GM18505 (cell line): ENCODE measurements around the gene UPK1A.

Experiments
- ATAC-seq: cut with Tn5 transposase; IDR thresholded peaks from one replicate; pipeline ENCODE4 v1.9.1; 2021; ENCODE audit not compliant: unreplicated experiment
- POLR2A ChIP-seq: IDR thresholded peaks from 4 replicates; pipeline ENCODE4 v1.6.1; 2011; ENCODE audit warnings: borderline replicate concordance; ENCODE audit not compliant: insufficient read depth, insufficient read length; ENCODE audit errors: extremely low read depth

Gene UPK1A

DNA sequence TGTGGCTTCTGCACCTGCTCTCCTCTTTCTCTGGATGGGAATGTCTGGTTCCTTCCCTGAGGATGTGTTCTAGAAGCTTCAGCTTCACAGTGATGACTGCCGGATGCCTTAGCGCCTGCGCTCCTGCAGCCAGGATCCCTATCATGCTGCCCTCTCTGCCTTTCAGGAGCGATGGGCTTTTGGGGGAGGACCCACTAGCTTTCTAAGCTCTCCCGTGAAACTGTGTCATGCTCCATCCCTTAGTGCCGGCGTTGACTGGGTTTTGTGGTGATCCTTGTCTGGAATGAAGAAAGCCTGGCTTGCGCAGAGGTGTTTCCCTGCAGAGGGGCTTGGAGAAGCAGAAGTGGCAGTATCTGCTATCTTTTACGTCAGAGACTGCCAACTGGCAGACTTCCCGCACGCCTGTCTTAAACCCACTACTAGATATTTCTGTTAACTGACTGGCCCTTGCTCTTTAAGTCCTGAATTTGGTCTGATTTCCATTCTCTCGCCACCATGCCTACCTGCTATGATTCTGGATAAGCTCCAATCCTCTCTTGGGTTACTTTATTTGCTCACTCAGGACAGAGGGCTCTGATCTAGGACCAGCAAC, 47.7 kb downstream of the UPK1A start:
- no peak for ATAC-seq
- no peak for TF ChIP-seq POLR2A

DNA sequence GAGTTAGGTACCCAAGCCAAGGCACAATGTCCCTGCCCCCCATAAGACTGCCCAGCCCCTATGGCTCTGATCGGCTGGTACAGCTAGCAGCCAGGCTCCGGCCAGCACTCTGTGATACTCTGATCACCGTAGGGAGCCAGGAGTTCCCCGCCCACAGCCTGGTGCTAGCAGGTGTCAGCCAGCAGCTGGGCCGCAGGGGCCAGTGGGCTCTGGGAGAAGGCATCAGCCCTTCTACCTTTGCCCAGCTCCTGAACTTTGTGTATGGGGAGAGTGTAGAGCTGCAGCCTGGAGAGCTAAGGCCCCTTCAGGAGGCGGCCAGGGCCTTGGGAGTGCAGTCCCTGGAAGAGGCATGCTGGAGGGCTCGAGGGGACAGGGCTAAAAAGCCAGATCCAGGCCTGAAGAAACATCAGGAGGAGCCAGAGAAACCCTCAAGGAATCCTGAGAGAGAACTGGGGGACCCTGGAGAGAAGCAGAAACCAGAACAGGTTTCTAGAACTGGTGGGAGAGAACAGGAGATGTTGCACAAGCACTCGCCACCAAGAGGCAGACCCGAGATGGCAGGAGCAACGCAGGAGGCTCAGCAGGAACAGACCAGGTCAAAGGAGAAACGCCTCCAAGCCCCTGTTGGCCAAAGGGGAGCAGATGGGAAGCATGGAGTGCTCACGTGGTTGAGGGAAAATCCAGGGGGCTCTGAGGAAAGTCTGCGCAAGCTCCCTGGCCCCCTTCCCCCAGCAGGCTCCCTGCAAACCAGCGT, 48.5 kb downstream of the UPK1A start:
- ATAC-seq: no peak
- TF ChIP-seq POLR2A: no peak

GRCh38 chr19:35715355-35715809, 49.1 kb downstream of the UPK1A start:
- ATAC-seq: no peak
- TF ChIP-seq POLR2A: no peak

DNA sequence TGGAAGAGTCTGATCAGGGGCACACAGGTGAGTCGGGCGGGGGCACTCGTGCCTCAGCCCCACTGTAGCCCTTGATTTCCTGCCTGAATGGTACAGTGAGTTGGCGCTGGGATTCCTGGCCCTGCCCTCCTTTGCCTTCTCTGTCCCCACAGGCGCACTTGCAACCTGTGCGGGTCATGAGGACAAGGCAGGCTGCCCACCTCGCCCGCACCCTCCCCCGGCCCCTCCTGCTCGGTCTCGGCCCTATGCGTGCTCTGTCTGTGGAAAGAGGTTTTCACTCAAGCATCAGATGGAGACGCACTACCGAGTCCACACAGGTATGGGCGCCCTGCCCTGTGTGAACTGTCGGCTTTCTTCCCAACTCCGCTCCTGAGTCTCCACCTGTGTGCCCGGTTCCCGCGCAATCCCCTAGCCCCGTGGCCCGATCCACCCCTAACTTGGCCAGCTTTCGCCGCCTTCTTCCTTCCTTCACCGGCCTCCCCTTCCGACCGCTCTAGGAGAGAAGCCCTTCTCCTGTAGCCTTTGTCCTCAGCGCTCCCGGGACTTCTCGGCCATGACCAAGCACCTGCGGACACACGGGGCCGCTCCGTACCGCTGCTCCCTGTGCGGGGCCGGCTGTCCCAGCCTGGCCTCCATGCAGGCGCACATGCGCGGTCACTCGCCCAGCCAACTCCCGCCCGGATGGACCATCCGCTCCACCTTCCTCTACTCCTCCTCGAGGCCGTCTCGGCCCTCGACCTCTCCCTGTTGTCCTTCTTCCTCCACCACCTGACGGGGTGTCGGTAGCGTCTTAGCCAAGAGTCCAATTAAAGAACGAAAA, 49.9 kb downstream of the UPK1A start:
- ATAC-seq: no peak
- no peak for TF ChIP-seq POLR2A

DNA sequence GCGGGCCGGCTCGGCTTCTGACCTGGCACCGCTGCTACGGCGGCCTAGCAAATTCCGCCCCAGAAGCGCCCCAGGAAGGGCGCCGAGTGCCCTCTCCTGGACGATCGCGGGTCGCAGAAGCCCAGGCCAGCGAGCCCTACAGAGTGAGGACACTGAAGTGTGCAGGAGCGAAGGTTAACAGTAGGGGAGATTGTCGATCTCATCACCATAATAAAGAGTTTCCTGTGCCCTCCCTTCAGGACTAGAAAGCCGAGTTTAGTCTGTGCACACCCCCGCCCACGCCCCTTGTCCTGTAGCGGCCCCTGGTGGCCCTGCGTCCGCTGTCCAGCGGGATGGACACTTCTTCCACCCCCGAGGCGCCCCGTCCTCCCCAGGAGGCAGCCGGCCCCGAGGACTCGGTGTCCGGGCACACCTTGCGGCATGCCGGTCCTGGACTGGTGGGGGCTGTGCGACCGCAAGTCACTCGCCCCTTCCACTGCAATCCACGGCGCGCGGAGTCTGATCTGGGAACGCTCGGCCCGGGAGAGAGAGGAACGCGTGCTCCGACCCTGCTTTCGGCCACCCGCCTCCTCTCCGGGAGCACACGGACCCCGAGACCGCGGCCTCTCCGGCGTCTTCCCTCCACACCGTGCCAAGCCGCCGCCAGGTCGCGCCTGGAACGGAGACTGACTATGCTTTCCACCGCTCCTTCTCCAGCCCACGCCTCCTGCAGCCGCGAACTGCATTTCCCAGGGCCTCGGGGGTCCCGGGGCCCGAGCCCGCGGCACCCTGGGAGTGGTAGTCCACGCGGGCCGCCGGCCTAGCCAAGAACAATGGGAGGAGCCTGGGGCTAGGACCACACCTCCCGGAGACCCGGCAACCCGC, 50.7 kb downstream of the UPK1A start:
- no peak for TF ChIP-seq POLR2A
- peak; percentile 53 for ATAC-seq

- TF ChIP-seq POLR2A: peak; percentile 55
- peak; percentile 38 for ATAC-seq
Observed at GRCh38 chr19:35717665-35718344, 51.5 kb downstream of the UPK1A start, which contains the start of gene KMT2B. TSS of gene KMT2B (plus strand) at chr19:35718003. CDS start at chr19:35718019, 16 bp downstream.

- peak; percentile 3 for ATAC-seq
- no peak for TF ChIP-seq POLR2A
Observed at GRCh38 chr19:35718345-35719041, 52.2 kb downstream of the UPK1A start.

DNA sequence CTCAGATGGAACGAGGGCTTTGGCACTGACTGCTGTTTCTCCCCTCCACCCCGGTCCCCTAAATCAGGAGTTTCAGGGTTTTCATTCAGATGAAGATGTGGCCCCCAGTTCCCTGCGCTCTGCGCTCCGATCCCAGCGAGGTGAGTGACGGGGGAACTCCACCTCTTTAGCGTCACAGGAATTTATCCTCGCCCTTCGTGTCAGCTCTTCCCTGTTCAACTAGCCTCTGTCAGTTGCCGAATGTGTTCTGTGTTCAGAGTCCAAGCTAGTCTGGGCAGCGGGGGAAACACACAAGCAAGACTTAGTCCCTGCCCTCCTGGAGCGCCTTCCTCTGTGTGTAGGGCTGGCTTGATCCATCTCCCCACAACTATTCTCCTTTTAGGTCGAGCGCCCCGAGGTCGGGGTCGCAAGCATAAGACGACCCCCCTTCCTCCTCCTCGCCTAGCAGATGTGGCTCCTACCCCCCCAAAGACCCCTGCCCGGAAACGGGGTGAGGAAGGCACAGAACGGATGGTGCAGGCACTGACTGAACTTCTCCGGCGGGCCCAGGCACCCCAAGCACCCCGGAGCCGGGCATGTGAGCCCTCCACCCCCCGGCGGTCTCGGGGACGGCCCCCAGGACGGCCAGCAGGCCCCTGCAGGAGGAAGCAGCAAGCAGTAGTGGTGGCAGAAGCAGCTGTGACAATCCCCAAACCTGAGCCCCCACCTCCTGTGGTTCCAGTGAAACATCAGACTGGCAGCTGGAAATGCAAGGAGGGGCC, 53.3 kb downstream of the UPK1A start:
- no peak for ATAC-seq
- peak; percentile 5 for TF ChIP-seq POLR2A

DNA sequence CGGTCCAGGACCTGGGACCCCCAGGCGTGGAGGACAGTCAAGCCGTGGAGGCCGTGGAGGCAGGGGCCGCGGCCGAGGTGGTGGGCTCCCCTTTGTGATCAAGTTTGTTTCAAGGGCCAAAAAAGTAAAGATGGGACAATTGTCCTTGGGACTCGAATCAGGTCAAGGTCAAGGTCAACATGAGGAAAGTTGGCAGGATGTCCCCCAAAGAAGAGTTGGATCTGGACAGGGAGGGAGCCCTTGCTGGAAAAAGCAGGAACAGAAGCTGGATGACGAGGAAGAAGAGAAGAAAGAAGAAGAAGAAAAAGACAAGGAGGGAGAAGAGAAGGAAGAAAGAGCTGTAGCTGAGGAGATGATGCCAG, 53.8 kb downstream of the UPK1A start:
- no peak for ATAC-seq
- TF ChIP-seq POLR2A: no peak

- no peak for TF ChIP-seq POLR2A
- ATAC-seq: no peak
Observed at GRCh38 chr19:35720648-35721047, 54.3 kb downstream of the UPK1A start.

DNA sequence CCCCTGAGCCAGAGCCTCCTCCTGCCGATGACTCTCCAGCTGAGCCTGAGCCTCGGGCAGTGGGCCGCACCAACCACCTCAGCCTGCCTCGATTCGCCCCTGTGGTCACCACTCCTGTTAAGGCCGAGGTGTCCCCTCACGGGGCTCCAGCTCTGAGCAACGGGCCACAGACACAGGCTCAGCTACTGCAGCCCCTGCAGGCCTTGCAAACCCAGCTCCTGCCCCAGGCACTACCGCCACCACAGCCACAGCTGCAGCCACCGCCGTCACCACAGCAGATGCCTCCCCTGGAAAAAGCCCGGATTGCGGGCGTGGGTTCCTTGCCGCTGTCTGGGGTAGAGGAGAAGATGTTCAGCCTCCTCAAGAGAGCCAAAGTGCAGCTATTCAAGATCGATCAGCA, 55.1 kb downstream of the UPK1A start:
- no peak for ATAC-seq
- TF ChIP-seq POLR2A: peak; percentile 23
